AG10803 (cell line): Measurements from ENCODE around the gene PRSS23.

Experiments used
- DNase-seq: peaks from one replicate; pipeline ENCODE4 v3.0.0; 2010; ENCODE audit warnings: low read depth
- H3K4me3 ChIP-seq: 2 replicates; pipeline ENCODE4 v1.5.1; 2011; ENCODE audit warnings: mild to moderate bottlenecking, low read length, control low read depth
- TF ChIP-seq, protein P1 (sequence below): conservative IDR thresholded peaks from 2 replicates; pipeline ENCODE4 v1.5.1; 2011; ENCODE audit warnings: mild to moderate bottlenecking, low read length, control low read depth, inconsistent platforms

PRSS23 gene

DNA sequence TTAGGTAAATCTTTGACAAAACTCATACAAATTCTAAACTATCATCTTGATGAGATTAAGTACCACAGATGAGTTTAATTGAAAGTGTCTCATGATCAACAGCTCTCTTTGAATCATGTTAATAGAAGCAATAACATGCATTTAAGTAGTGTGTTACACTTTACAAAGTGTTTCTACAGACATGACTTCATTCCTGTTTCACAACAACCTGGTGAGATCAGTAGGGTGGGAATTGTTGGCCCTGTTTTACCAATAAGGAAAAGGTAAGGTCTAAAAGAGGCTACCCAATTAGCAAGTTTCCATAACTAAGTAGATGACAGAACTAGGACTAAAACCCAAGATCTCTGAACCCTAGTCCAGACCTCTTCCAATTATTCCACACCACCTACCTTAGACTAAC, 12.7 kb upstream of the PRSS23 start:
- TF ChIP-seq, protein P1, sequence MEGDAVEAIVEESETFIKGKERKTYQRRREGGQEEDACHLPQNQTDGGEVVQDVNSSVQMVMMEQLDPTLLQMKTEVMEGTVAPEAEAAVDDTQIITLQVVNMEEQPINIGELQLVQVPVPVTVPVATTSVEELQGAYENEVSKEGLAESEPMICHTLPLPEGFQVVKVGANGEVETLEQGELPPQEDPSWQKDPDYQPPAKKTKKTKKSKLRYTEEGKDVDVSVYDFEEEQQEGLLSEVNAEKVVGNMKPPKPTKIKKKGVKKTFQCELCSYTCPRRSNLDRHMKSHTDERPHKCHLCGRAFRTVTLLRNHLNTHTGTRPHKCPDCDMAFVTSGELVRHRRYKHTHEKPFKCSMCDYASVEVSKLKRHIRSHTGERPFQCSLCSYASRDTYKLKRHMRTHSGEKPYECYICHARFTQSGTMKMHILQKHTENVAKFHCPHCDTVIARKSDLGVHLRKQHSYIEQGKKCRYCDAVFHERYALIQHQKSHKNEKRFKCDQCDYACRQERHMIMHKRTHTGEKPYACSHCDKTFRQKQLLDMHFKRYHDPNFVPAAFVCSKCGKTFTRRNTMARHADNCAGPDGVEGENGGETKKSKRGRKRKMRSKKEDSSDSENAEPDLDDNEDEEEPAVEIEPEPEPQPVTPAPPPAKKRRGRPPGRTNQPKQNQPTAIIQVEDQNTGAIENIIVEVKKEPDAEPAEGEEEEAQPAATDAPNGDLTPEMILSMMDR, result no peak
- no peak for DNase-seq
- H3K4me3 ChIP-seq, result no peak overlapping the region

DNA sequence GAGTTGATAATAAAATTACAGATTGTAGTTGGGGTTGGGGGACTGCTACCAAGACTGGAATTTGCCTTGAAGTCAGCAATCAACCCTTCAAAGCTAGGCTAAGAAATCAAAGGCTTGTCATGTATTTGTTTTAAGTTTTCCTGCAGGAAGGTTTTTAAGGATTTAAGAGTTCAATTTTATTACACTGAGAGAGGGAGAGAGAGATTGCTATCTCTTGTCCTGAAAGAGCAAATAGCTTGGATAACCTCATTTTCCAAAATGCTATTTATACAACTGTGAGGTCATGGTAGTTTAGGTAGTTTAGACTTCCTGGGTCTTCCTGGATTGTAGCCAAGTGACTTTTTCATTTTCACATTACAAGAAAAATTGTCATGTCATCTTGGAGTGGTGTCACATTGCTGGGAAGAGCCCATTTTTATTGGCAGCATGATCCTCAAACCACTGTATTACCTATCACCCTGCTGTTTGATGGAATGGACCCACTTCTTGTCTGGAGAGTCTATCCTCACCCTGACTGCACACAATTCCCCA, 10.1 kb upstream of the PRSS23 start:
- TF ChIP-seq, protein P1, result no peak
- no peak overlapping the region for H3K4me3 ChIP-seq
- no peak for DNase-seq

DNA sequence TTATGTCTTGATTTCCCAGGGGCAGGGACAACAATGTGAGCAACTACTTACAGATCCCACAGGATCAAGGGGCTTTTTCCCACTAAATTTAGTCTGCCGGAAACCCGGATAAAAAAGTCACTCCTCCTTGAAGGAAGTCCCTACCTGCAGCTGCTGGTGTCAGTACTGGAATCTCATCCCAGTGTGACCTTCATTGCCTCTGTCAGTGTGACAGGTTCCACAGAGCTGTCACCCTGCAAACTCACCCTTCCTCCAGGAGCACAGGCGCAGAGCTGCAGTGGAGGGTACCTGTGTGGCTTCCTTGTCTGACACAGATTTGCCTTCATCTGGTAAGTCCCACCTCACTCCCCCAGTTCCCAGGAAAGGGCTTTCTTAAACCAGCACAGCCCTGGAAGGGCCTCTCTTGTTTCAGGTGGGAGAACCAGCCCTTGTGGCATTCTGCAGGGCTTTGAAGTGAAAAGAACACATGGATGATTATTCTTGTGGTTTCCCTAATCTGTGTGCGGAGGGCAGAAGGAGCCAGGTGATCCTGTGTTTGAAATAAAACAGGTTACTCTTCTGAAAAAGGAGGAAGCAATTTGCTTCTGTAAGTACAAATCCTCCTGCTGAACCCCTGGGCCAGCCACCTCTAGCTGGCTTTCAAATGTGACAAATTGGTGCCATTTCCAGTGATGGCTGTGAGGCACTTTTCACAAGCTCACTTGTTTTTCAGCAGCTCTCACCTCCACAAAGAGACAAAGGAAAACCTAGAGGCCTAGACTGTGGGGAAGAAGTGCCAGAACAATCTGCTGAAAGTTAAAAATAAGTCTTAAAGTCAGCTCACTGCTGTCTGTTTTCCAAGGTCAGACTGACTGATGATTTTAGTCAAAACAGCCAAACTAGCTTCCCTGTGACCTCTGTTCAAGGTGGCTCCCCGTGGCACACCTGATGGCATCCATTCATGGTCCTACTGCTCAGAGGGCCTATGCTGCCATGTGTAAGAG, 9.2 kb upstream of the PRSS23 start:
- no peak for DNase-seq
- H3K4me3 ChIP-seq, result no peak overlapping the region
- TF ChIP-seq, protein P1, result no peak

DNA sequence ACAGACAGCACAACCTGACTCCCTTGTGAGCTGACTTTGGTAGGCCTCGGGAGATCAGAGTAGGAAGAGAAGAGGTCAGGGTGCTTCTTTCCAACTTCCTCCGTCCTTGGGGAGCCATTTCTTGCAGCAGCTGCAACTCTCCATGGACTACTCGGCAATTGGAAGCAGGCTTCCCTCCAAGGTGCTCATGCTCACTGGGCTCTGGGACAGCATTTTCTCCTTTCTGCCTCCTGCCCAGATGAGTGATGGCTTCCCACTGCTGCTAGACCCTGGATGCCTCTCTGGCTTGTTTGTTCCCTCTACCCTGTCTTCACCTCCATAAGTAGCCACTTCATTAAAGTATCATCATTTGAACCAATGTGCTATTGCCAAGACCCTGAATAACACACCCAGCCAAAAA, 8.2 kb upstream of the PRSS23 start:
- no peak overlapping the region for H3K4me3 ChIP-seq
- no peak for DNase-seq
- TF ChIP-seq, protein P1, result no peak

DNA sequence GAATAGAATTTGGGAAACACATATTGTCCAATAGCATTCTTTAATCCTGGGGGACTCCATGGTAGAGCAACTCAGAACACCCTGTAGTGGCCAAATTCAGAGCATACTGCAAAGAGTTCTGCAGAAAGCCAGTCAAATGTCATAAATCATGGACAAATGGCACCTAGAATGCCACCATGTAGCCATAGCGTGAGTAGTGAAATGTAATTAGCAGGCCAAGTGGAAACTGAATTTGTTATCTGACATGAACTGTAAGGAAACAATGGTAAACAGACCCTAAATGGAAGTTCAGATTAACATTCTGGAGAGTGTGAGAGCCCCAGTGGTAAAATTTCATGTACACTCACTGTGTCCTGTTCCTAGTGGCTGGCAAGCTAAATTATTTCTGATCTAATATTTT, 7.0 kb upstream of the PRSS23 start:
- H3K4me3 ChIP-seq, result no peak overlapping the region
- no peak for DNase-seq
- TF ChIP-seq, protein P1, result no peak

DNA sequence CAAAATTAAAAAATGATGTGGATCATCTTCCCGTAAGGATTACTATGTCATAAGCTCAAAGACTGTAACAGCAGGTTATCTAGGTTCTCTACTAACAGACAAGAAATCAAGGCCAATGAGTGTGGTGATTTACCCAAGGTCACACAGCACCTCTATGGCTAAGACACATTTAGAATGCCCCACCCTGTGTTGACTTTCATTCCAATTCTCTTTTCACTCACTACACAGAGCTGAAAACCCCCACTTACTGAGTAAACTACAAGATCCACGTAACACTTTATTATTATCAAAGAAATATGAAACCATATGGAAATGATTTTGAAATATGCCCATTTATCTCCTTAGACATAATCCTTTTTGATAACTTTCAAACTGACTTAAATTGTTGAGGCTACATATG, 4.8 kb upstream of the PRSS23 start:
- TF ChIP-seq, protein P1, result no peak
- no peak overlapping the region for H3K4me3 ChIP-seq
- DNase-seq, result no peak

DNA sequence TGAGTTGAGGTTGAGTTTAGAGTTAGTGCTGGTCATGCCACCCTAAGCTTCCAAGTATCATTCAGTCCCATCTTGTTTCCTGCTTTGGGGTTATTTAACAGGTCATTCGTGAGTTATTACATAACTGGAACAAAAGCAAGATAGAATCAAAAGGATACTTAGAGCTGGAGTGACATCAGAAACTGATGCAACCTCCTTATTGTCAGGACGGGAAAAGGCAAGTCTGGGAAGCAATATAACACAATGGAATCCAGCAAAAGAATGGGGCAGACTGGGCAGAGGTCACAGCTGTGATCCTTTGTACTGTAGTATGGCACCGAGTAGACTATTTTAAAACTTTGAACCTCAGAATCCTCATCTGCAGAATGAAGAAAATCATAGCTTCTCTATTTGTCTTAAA, 4.4 kb upstream of the PRSS23 start:
- DNase-seq, result peak; percentile 63
- TF ChIP-seq, protein P1, result no peak
- no peak overlapping the region for H3K4me3 ChIP-seq
